Endothelial cell of hepatic sinusoid (primary cell): Measurements from ENCODE around the gene WDR36.

Experiments used
- in situ Hi-C: cut with HindIII; loops from 2 replicates; pipeline ENCODE4 v1.10.0; 2017; ENCODE audit warnings: low sequenced_read_pairs

The WDR36 gene

GRCh38 chr5:111099058-111099778, 7.1 kb downstream of the WDR36 start:
- in situ Hi-C loops: no loop called here

- in situ Hi-C loops: no loop called here
Measured at GRCh38 chr5:111106320-111106948, 14.3 kb downstream of the WDR36 start.

GRCh38 chr5:111107371-111107770, 15.2 kb downstream of the WDR36 start:
- in situ Hi-C loops: no loop called here

- in situ Hi-C loops: no loop called here
Measured at GRCh38 chr5:111111956-111112355, 19.8 kb downstream of the WDR36 start.

GRCh38 chr5:111113678-111114077, 21.5 kb downstream of the WDR36 start:
- in situ Hi-C loops: no loop called here

GRCh38 chr5:111115229-111115628, 23.1 kb downstream of the WDR36 start:
- in situ Hi-C loops: loop anchor here (5.0 kb wide), 1 partner anchor 33 kb away; no protein-coding TSS in a partner anchor

- in situ Hi-C loops: loop anchor here (5.0 kb wide), 1 partner anchor 34 kb away; no protein-coding TSS in a partner anchor
Measured at GRCh38 chr5:111116550-111116949, 24.4 kb downstream of the WDR36 start.

- in situ Hi-C loops: loop anchor here (5.0 kb wide), 1 partner anchor 35 kb away; no protein-coding TSS in a partner anchor
Measured at GRCh38 chr5:111117136-111117535, 25.0 kb downstream of the WDR36 start.

GRCh38 chr5:111119221-111119620, 27.1 kb downstream of the WDR36 start:
- in situ Hi-C loops: loop anchor here (5.0 kb wide), 1 partner anchor 37 kb away; no protein-coding TSS in a partner anchor

- in situ Hi-C loops: loop anchor here (5.0 kb wide), 1 partner anchor 38 kb away; no protein-coding TSS in a partner anchor
Measured at GRCh38 chr5:111119856-111120255, 27.7 kb downstream of the WDR36 start.

- in situ Hi-C loops: no loop called here
Measured at GRCh38 chr5:111120911-111121310, 28.8 kb downstream of the WDR36 start.

- in situ Hi-C loops: no loop called here
Measured at GRCh38 chr5:111121926-111122325, 29.8 kb downstream of the WDR36 start.

GRCh38 chr5:111122398-111122797, 30.2 kb downstream of the WDR36 start:
- in situ Hi-C loops: no loop called here

GRCh38 chr5:111124793-111125192, 32.6 kb downstream of the WDR36 start:
- in situ Hi-C loops: no loop called here

- in situ Hi-C loops: no loop called here
Measured at GRCh38 chr5:111126896-111127295, 34.7 kb downstream of the WDR36 start.

- in situ Hi-C loops: no loop called here
Measured at GRCh38 chr5:111127453-111128195, 35.5 kb downstream of the WDR36 start.

GRCh38 chr5:111129938-111130337, 37.8 kb downstream of the WDR36 start:
- in situ Hi-C loops: no loop called here

GRCh38 chr5:111131356-111131755, 39.2 kb downstream of the WDR36 start:
- in situ Hi-C loops: no loop called here

- in situ Hi-C loops: no loop called here
Measured at GRCh38 chr5:111132076-111132475, 39.9 kb downstream of the WDR36 start.

- in situ Hi-C loops: no loop called here
Measured at GRCh38 chr5:111132731-111133435, 40.7 kb downstream of the WDR36 start.

- in situ Hi-C loops: no loop called here
Measured at GRCh38 chr5:111133436-111133751, 41.2 kb downstream of the WDR36 start.
